Testis (tissue), 2 donors: ENCODE measurements around the gene INSM2.

Experiments used
- POLR2A ChIP-seq: fragments of 450-650 bp; IDR thresholded peaks from one replicate; pipeline ENCODE4 v1.6.1; 2017; ENCODE audit warnings: antibody characterized with exemption, mild to moderate bottlenecking, moderate library complexity
- TF ChIP-seq, protein P1 (sequence below), 3 experiments: fragments of 450-650 bp in 2 of 3; fragments of 200-600 bp in 1 of 3; sonication (generic) in 1 of 3; IDR thresholded peaks; one replicate each; pipeline ENCODE4 v1.5.1; 2016 to 2019; ENCODE audit warnings: antibody characterized with exemption in 3 of 3, mild to moderate bottlenecking in 2 of 3, moderate library complexity in 1 of 3

DNA sequence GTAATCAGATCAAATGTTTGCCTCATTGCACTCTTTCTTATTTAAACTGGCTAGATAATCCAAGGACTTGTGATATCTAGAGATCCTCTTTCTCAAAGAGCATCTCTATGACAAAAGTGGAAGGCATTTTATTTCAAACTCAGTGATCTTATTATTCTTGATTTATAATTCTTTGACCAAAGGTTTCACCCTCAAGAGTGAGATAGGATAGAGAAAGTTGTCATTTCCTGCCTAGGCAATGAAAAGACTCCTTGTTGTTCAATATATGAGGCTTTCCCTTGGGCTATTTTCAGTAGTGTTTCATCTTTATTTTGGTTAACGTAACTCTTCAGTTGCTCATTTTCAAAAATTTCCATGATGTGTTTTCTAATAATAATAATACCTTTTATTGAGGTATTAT, 18.0 kb upstream of the INSM2 start:
- TF ChIP-seq, protein P1, sequence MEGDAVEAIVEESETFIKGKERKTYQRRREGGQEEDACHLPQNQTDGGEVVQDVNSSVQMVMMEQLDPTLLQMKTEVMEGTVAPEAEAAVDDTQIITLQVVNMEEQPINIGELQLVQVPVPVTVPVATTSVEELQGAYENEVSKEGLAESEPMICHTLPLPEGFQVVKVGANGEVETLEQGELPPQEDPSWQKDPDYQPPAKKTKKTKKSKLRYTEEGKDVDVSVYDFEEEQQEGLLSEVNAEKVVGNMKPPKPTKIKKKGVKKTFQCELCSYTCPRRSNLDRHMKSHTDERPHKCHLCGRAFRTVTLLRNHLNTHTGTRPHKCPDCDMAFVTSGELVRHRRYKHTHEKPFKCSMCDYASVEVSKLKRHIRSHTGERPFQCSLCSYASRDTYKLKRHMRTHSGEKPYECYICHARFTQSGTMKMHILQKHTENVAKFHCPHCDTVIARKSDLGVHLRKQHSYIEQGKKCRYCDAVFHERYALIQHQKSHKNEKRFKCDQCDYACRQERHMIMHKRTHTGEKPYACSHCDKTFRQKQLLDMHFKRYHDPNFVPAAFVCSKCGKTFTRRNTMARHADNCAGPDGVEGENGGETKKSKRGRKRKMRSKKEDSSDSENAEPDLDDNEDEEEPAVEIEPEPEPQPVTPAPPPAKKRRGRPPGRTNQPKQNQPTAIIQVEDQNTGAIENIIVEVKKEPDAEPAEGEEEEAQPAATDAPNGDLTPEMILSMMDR (IDR thresholded peaks at IDR 0.05): no peak
- TF ChIP-seq POLR2A: no peak
